WTC11 (cell line): ENCODE measurements around the gene GATA2. TPM values are rescaled to one million over a fixed set of nuclear protein-coding genes. Genes with fewer than 3 reads are reported as not detected.

Source experiments
- CREB1 ChIP-seq: sonication (generic); formaldehyde crosslinking; IDR thresholded peaks from 2 replicates; pipeline ENCODE4 v1.8.0; 2023; ENCODE audit warnings: mild to moderate bottlenecking, missing genetic modification reagents
- ELF4 ChIP-seq: sonication (generic); formaldehyde crosslinking; IDR thresholded peaks from 2 replicates; pipeline ENCODE4 v1.8.1; 2022; ENCODE audit warnings: low read depth, mild to moderate bottlenecking, moderate library complexity, missing genetic modification reagents
- FOXK1 ChIP-seq: sonication (generic); formaldehyde crosslinking; IDR thresholded peaks from 2 replicates; pipeline ENCODE4 v1.8.0; 2022; ENCODE audit warnings: mild to moderate bottlenecking, moderate library complexity, missing genetic modification reagents
- GABPB1 ChIP-seq: sonication (generic); formaldehyde crosslinking; IDR thresholded peaks from 2 replicates; pipeline ENCODE4 v1.8.1; 2023; ENCODE audit warnings: mild to moderate bottlenecking, missing genetic modification reagents
- IRF1 ChIP-seq: sonication (generic); formaldehyde crosslinking; IDR thresholded peaks from 2 replicates; pipeline ENCODE4 v1.8.0; 2023; ENCODE audit warnings: missing genetic modification reagents
- KAT7 ChIP-seq: sonication (generic); formaldehyde crosslinking; IDR thresholded peaks from 2 replicates; pipeline ENCODE4 v1.8.1; 2023; ENCODE audit warnings: missing genetic modification reagents, mild to moderate bottlenecking, borderline replicate concordance
- MAX ChIP-seq: sonication (generic); formaldehyde crosslinking; IDR thresholded peaks from 2 replicates; pipeline ENCODE4 v1.8.0; 2022; ENCODE audit warnings: mild to moderate bottlenecking, missing genetic modification reagents
- MYBL2 ChIP-seq: sonication (generic); formaldehyde crosslinking; IDR thresholded peaks from 2 replicates; pipeline ENCODE4 v1.8.1; 2023; ENCODE audit warnings: mild to moderate bottlenecking, moderate library complexity, missing genetic modification reagents
- NFE2L1 ChIP-seq: sonication (generic); formaldehyde crosslinking; IDR thresholded peaks from 2 replicates; pipeline ENCODE4 v1.8.1; 2023; ENCODE audit warnings: missing genetic modification reagents
- NR1H2 ChIP-seq: sonication (generic); formaldehyde crosslinking; IDR thresholded peaks from 2 replicates; pipeline ENCODE4 v1.9.0; 2021; ENCODE audit warnings: mild to moderate bottlenecking, moderate library complexity, missing genetic modification reagents
- NR2C2 ChIP-seq: sonication (generic); formaldehyde crosslinking; IDR thresholded peaks from 2 replicates; pipeline ENCODE4 v1.8.0; 2022; ENCODE audit warnings: mild to moderate bottlenecking, missing genetic modification reagents
- NR3C1 ChIP-seq: sonication (generic); formaldehyde crosslinking; conservative IDR thresholded peaks from 2 replicates; pipeline ENCODE4 v1.8.1; 2023; ENCODE audit warnings: low read depth, mild to moderate bottlenecking, missing genetic modification reagents
- RORB ChIP-seq: fragments of 250-450 bp; sonication (Bioruptor Pico); IDR thresholded peaks from 2 replicates; pipeline ENCODE4 v1.9.0; 2021; ENCODE audit warnings: mild to moderate bottlenecking
- SMAD3 ChIP-seq: sonication (generic); formaldehyde crosslinking; IDR thresholded peaks from 2 replicates; pipeline ENCODE4 v1.8.0; 2022; ENCODE audit warnings: missing genetic modification reagents, mild to moderate bottlenecking, borderline replicate concordance
- SMAD4 ChIP-seq: sonication (generic); formaldehyde crosslinking; IDR thresholded peaks from 2 replicates; pipeline ENCODE4 v1.8.0; 2022; ENCODE audit warnings: mild to moderate bottlenecking, missing genetic modification reagents
- SOX15 ChIP-seq: fragments of 250-450 bp; sonication (Bioruptor Pico); IDR thresholded peaks from 2 replicates; pipeline ENCODE4 v1.9.0; 2021; ENCODE audit warnings: mild to moderate bottlenecking
- TCF7 ChIP-seq: sonication (generic); formaldehyde crosslinking; IDR thresholded peaks from 2 replicates; pipeline ENCODE4 v1.8.0; 2022; ENCODE audit warnings: mild to moderate bottlenecking, low read depth, missing genetic modification reagents, moderate library complexity
- TEAD1 ChIP-seq: sonication (generic); formaldehyde crosslinking; IDR thresholded peaks from 2 replicates; pipeline ENCODE4 v1.8.0; 2022; ENCODE audit warnings: mild to moderate bottlenecking, missing genetic modification reagents
- USF1 ChIP-seq: sonication (generic); formaldehyde crosslinking; IDR thresholded peaks from 2 replicates; pipeline ENCODE4 v1.8.0; 2022; ENCODE audit warnings: mild to moderate bottlenecking, missing genetic modification reagents
- ZBTB21 ChIP-seq: sonication (generic); formaldehyde crosslinking; IDR thresholded peaks from 2 replicates; pipeline ENCODE4 v1.8.1; 2023; ENCODE audit warnings: mild to moderate bottlenecking, missing genetic modification reagents, borderline replicate concordance
- ZNF219 ChIP-seq: sonication (generic); formaldehyde crosslinking; IDR thresholded peaks from 2 replicates; pipeline ENCODE4 v1.8.0; 2023; ENCODE audit warnings: missing genetic modification reagents, mild to moderate bottlenecking, borderline replicate concordance
- ZNF671 ChIP-seq: fragments of 250-450 bp; sonication (Bioruptor Pico); IDR thresholded peaks from 2 replicates; pipeline ENCODE4 v1.8.0; 2021; ENCODE audit warnings: mild to moderate bottlenecking
- total RNA-seq: library from RNA; stranded (reverse); gene quantifications from 3 replicates; pipeline ENCODE4 v1.2.3, GENCODE V29; 2021
- TF ChIP-seq, protein P1 (sequence below): sonication (generic); formaldehyde crosslinking; IDR thresholded peaks from 2 replicates; pipeline ENCODE4 v1.8.0; 2022; ENCODE audit warnings: missing genetic modification reagents
- TF ChIP-seq, protein P2 (sequence below): sonication (generic); formaldehyde crosslinking; IDR thresholded peaks from 2 replicates; pipeline ENCODE4 v1.8.0; 2022; ENCODE audit warnings: mild to moderate bottlenecking, missing genetic modification reagents
- TF ChIP-seq, protein P3 (sequence below): fragments of 250-450 bp; sonication (Bioruptor Pico); IDR thresholded peaks from 2 replicates; pipeline ENCODE4 v1.9.0; 2021; ENCODE audit warnings: mild to moderate bottlenecking
- TF ChIP-seq, protein P4 (sequence below): sonication (generic); formaldehyde crosslinking; IDR thresholded peaks from 2 replicates; pipeline ENCODE4 v1.8.1; 2023; ENCODE audit warnings: mild to moderate bottlenecking, missing genetic modification reagents, borderline replicate concordance

The GATA2 gene
- total RNA-seq, 1 experiment from 2014 or later, result 1.6 TPM

- TF ChIP-seq, protein P1, sequence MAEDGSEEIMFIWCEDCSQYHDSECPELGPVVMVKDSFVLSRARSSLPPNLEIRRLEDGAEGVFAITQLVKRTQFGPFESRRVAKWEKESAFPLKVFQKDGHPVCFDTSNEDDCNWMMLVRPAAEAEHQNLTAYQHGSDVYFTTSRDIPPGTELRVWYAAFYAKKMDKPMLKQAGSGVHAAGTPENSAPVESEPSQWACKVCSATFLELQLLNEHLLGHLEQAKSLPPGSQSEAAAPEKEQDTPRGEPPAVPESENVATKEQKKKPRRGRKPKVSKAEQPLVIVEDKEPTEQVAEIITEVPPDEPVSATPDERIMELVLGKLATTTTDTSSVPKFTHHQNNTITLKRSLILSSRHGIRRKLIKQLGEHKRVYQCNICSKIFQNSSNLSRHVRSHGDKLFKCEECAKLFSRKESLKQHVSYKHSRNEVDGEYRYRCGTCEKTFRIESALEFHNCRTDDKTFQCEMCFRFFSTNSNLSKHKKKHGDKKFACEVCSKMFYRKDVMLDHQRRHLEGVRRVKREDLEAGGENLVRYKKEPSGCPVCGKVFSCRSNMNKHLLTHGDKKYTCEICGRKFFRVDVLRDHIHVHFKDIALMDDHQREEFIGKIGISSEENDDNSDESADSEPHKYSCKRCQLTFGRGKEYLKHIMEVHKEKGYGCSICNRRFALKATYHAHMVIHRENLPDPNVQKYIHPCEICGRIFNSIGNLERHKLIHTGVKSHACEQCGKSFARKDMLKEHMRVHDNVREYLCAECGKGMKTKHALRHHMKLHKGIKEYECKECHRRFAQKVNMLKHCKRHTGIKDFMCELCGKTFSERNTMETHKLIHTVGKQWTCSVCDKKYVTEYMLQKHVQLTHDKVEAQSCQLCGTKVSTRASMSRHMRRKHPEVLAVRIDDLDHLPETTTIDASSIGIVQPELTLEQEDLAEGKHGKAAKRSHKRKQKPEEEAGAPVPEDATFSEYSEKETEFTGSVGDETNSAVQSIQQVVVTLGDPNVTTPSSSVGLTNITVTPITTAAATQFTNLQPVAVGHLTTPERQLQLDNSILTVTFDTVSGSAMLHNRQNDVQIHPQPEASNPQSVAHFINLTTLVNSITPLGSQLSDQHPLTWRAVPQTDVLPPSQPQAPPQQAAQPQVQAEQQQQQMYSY, result peak; percentile 42; the same call in 1 of the 2 replicates
- no peak for TF ChIP-seq SMAD3 (CRISPR knock-in tag)
- TF ChIP-seq TEAD1 (CRISPR knock-in tag), result no peak
- no peak for TF ChIP-seq ZNF671 (CRISPR knock-in tag)
- TF ChIP-seq RORB (CRISPR knock-in tag), result no peak
- TF ChIP-seq, protein P2, sequence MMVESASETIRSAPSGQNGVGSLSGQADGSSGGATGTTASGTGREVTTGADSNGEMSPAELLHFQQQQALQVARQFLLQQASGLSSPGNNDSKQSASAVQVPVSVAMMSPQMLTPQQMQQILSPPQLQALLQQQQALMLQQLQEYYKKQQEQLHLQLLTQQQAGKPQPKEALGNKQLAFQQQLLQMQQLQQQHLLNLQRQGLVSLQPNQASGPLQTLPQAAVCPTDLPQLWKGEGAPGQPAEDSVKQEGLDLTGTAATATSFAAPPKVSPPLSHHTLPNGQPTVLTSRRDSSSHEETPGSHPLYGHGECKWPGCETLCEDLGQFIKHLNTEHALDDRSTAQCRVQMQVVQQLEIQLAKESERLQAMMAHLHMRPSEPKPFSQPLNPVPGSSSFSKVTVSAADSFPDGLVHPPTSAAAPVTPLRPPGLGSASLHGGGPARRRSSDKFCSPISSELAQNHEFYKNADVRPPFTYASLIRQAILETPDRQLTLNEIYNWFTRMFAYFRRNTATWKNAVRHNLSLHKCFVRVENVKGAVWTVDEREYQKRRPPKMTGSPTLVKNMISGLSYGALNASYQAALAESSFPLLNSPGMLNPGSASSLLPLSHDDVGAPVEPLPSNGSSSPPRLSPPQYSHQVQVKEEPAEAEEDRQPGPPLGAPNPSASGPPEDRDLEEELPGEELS, result peak; percentile 43; the same call in 1 of the 2 replicates
- no peak for TF ChIP-seq SMAD4 (CRISPR knock-in tag)
- no peak for TF ChIP-seq ZNF219 (CRISPR knock-in tag)
- no peak for TF ChIP-seq MAX (CRISPR knock-in tag)
- no peak for TF ChIP-seq NR2C2 (CRISPR knock-in tag)
- no peak for TF ChIP-seq TCF7
- TF ChIP-seq, protein P3, sequence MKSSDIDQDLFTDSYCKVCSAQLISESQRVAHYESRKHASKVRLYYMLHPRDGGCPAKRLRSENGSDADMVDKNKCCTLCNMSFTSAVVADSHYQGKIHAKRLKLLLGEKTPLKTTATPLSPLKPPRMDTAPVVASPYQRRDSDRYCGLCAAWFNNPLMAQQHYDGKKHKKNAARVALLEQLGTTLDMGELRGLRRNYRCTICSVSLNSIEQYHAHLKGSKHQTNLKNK (CRISPR knock-in tag), result no peak
- TF ChIP-seq CREB1 (CRISPR knock-in tag), result no peak
- TF ChIP-seq NFE2L1 (CRISPR knock-in tag), result no peak
- TF ChIP-seq NR3C1 (CRISPR knock-in tag), result no peak
- TF ChIP-seq IRF1 (CRISPR knock-in tag), result no peak
- peak; percentile 57; the same call in 1 of the 2 replicates for TF ChIP-seq USF1
- TF ChIP-seq KAT7, result no peak
- TF ChIP-seq GABPB1 (CRISPR knock-in tag), result no peak
- no peak for TF ChIP-seq SOX15
- no peak for TF ChIP-seq ZBTB21 (CRISPR knock-in tag)
- peak; percentile 63; the same call in 1 of the 2 replicates for TF ChIP-seq FOXK1 (CRISPR knock-in tag)
- TF ChIP-seq NR1H2, result no peak
- no peak for TF ChIP-seq ELF4 (CRISPR knock-in tag)
- no peak for TF ChIP-seq MYBL2 (CRISPR knock-in tag)
- TF ChIP-seq, protein P4, sequence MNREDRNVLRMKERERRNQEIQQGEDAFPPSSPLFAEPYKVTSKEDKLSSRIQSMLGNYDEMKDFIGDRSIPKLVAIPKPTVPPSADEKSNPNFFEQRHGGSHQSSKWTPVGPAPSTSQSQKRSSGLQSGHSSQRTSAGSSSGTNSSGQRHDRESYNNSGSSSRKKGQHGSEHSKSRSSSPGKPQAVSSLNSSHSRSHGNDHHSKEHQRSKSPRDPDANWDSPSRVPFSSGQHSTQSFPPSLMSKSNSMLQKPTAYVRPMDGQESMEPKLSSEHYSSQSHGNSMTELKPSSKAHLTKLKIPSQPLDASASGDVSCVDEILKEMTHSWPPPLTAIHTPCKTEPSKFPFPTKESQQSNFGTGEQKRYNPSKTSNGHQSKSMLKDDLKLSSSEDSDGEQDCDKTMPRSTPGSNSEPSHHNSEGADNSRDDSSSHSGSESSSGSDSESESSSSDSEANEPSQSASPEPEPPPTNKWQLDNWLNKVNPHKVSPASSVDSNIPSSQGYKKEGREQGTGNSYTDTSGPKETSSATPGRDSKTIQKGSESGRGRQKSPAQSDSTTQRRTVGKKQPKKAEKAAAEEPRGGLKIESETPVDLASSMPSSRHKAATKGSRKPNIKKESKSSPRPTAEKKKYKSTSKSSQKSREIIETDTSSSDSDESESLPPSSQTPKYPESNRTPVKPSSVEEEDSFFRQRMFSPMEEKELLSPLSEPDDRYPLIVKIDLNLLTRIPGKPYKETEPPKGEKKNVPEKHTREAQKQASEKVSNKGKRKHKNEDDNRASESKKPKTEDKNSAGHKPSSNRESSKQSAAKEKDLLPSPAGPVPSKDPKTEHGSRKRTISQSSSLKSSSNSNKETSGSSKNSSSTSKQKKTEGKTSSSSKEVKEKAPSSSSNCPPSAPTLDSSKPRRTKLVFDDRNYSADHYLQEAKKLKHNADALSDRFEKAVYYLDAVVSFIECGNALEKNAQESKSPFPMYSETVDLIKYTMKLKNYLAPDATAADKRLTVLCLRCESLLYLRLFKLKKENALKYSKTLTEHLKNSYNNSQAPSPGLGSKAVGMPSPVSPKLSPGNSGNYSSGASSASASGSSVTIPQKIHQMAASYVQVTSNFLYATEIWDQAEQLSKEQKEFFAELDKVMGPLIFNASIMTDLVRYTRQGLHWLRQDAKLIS, result no peak
These were observed 59.8 kb downstream of the GATA2 start (continued) for GRCh38 chr3:128432971-128433836.
